ENCODE data around the gene EXOC6B. TPM values are rescaled to one million over a fixed set of nuclear protein-coding genes. Genes with fewer than 3 reads are reported as not detected.

Gene EXOC6B
- total RNA-seq, 1 donor from 2014 or later: 23.3 TPM

GRCh38 chr2:72263776-72264060 lies 562.1 kb downstream of the EXOC6B start:
- DNase-seq: peak; percentile 3

DNA sequence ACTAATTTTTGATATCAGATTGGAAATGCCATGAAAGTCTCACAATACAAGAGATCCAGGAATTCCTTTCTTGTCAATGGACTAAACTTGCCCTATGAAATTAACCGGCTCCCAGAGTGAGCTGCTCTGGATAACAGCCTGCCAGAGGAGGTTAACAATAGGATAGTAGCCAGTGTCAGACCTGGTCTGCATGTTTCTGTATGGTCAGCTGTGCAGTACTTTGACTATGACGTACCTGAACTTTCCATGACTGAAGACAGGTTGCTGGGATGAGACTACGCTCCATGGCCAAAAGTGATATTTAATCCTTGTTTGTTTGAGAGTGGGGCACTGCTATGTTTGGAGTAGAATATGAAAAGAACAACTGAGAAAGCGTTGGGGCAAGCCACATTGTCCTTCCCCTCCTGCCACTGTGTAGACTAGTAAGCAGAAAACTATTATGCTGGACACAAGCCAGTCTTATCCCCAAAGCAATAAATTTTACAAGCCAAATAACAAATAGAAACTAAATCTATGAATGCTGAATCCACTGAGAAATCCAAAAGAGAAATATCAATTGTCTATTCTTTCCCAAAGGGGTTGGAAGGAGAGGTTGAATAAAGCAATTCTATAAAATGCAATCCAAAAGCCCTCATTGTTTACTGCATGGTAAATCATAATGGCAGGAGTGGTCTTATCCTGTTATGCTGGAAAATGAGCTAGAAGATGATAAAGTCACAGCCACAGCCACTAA lies 562.6 kb downstream of the EXOC6B start:
- DNase-seq: peak; percentile 15

- DNase-seq: no peak
Observed at GRCh38 chr2:72261076-72261475, 564.8 kb downstream of the EXOC6B start.

GRCh38 chr2:72255540-72255939 lies 570.3 kb downstream of the EXOC6B start:
- DNase-seq: no peak

GRCh38 chr2:72254831-72255451 lies 570.9 kb downstream of the EXOC6B start:
- no peak for DNase-seq

GRCh38 chr2:72238311-72238710 lies 587.5 kb downstream of the EXOC6B start:
- no peak for DNase-seq

DNA sequence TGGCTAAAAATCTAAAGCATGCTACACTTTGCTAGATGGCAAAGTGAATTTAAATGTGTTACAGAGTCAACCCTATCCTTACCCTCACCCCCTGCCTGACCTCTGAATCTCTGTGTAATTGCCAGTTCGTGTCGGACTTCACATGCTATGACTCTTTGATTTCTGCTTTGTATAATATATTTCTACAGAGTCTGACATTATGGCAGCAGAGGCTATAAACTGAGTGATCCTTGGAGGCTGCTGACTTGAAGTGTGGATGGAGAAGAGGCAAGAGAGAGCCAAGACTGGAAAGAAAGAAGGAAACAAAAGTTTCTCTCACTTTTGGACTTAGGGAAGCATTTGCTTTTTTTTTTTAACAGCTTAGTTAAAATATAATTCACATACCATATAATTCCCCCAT lies 588.3 kb downstream of the EXOC6B start:
- no peak for DNase-seq

GRCh38 chr2:72236445-72237067 lies 589.3 kb downstream of the EXOC6B start:
- DNase-seq: peak; percentile 71

DNA sequence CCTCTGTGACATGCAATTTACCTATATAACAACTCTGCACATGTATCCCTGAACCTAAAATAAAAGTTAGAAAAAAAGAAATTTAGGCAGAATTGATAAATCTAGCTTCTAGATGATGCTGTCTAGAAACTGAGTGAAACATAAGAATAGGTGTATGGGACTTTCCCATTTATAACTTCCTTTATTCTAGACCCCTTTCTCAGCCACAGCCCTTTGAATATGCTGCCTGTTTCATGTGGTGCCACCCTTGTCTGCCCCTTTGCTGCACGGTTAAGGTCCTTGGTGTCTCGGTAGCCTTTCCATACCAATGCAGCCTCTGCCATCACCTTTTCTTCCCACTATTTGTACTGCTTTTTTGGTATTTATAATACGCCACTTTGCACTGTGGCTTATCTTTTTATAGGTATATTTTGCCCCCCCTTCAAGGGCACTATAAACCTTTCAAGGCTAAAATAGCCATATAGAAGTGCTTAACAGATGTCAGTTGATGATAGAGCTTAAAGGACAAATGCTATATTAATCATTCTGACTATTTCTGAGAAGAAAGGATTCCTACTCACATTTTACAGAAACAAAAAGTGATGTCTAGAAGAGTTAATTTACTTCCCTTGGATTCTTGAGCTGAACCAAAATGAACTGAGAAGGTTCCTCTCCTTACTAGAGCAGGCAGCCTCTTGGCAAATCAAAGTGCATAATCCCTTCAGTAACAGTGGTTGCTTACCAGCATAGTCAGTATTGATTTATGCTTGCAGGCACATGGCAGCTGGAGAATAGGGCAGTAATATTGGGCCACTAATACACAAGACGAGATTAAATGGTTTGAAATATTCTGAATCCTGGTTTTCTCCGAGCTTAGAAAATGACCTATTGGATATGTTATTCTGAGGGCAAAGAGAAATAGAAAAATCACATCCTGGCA lies 590.1 kb downstream of the EXOC6B start:
- DNase-seq: no peak

DNA sequence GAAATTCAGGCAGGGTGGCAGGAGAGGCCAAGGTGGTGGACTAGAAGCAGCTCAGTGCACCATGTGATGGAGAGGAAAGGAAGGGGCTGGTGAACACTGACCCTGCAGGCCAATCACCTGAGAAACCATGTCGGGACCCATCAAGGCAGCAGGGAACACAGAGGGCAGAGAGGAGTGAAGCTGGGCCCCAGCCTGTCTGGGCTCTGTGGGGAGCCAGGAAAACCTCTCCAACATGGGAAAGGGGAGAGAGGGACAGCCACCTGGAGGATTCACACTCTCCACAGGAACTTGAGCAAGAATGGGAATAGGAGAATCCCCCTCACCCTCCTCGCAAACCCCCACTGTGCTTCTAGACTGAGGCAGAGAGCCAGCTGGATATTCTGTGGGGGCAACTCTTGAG lies 592.6 kb downstream of the EXOC6B start:
- DNase-seq: no peak

DNA sequence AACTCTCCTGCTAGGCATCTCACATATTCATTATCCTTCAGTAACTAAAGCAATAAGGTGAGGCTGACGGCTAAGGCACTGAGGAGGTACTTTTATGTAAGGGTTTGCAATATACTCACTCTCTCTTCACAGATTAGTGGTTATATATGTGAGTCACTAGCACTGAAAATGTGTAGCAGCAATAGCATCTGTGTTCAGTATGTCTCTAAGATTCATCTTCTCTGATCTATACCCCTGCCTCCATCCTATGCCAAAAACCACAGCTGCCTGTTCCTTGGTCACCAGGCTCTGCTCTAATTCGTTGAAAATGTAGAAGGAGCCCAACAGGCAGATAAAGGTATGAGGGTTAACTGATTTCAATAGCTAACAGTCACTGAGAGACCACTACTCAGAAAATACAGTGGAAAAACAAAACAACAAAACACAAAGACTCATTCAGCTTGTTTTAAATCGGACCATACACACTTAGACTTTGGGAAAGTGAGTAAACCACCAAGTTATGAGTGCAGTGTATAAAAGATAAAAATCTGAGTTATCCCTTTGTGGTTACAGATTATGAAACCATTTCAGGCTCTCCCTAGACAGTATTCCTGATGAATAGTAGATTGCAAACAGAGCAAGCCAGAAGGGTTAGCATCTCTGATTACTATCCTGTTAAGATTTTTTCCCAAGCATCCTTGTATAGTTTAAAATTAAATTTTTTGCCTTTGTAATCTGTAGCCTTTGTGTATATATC lies 602.8 kb downstream of the EXOC6B start:
- no peak for DNase-seq

DNA sequence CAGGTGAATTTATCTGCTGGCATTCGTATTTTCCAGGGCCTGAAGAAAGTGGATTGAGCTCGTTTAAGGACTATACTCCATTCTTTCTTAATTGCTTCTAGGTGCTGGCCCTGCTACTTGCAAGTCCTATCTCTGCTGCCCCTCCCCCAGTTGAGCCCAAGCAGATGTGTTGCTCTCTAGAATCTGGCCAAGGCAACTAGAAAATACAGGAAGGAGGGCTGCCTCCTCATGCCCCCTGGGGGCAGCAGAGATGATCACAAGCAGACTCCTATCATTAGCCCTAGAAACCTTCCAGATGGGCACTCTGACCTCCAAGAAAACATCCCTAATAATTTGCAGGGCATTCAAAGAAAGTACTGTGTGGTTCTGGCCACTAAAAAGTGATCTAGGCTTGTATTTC lies 605.7 kb downstream of the EXOC6B start:
- DNase-seq: no peak

DNA sequence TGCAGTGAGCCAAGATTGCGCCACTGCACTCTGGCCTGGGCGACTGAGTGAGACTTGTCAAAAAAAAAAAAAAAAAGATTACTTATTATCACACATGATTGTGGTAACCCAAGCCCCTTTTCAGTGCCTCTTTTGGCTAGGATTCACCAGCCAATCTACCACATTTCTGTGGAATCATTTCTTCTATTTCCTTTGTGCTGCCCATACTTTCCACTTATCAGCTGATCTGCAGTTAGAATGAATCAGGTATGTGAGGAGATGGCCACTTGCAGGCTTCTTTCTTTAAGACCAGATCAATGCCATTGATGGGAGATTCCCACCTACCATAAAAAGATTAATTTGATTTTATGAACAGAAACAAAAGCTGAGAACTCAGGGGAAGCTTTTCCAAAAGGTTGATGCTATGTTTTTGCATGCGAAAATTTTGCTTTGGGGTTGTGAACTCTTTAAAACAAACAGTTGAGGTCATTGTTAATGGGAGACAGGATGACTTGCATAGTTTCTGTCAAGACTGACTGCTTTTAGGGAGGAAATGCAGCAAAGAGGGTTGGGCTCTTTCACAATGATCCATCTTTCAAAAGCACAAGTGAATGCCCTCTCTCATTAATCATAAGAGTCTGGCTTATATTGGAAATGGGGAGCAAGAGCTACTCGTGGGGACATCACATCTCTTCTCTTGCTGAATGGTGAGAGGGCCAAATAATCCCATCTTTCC lies 611.2 kb downstream of the EXOC6B start:
- peak; percentile 37 for DNase-seq

DNA sequence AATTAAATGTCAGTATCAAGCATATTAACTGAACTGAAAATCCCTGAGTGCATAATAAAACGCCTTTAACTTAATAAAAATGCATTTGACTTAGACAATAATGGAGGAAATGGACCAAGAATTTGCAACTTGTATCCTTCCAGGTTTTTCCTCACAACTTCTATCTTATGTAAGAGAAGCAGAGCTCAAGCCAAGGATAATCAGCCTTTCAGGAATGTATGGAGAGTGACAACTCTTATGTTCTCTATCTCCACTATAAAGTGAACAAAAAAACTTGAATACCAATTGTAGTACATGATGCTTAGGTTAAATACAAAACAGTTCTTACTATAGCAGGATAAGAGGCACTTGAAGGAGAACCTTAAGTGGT lies 613.4 kb downstream of the EXOC6B start:
- no peak for DNase-seq

DNA sequence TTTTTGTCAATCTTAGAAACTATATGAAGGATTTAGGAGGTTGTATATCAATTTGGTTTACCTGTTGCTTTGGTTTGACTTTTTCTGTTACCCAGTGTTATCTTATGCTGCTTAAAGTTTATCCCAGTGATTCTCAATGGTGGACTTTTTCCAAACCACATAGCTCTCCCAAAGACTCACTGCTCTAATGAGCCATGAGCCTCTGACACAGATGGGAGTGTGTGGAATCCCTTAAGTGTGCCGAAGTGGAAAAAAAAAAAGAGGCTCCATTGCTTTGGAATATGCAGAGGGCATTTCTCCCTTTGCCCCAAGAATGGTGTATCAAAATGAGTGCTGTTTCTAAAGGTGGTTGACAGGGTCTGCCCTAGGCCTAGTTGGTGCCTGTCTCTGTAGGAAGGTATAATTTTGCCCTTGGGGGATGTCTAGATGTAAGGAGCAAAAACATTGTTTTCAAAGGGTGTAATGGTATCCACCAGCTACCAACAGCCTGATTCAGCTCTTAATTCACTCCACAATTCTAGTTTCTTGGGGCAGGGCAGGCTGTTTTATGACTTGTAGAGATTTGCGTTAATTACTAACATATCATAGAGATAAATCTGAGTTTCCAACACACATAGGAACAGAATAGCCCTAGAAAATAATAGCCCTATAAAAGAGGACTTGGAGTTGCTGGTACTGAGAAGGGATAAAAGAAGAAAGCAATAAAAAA lies 613.9 kb downstream of the EXOC6B start:
- DNase-seq: no peak

DNA sequence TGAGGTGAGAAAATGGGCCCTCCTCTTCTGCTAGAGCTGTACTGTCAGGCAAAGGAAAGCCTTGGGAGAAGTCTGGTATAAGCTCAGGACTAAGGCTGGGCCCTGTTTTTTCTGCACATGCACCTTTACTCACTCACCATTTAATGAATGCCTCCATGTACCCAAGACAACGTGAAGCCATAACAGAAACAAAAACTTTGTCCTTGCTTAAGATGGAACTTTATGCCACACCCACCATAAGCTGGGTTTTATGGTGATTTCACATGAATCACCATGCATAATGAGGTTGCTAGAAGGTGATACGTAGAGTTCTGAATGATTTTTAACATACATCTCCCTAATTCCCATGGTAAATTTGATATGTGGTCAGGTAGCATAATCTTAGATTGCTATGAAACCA lies 614.5 kb downstream of the EXOC6B start:
- no peak for DNase-seq

DNA sequence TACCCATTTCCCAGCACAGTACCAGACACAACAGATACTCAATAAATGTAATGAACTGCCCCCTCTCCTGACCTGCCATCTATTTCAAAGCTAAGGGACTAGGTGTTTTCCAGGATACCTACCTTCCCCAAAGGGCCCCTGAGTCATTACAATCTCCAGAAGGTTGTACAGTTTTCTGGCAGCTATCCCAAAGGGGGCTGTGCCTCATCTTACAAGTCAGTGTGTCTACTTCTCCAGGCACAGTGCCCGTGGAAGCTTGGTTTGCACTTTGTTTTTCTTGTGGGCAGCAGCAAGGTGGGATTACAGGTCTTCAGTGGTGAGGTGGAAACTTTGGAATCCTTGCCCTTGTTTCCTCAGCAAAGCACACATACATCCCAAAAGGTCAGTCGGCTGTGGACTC lies 615.4 kb downstream of the EXOC6B start:
- DNase-seq: no peak

- no peak for DNase-seq
Observed at GRCh38 chr2:72208225-72208624, 617.6 kb downstream of the EXOC6B start.

DNA sequence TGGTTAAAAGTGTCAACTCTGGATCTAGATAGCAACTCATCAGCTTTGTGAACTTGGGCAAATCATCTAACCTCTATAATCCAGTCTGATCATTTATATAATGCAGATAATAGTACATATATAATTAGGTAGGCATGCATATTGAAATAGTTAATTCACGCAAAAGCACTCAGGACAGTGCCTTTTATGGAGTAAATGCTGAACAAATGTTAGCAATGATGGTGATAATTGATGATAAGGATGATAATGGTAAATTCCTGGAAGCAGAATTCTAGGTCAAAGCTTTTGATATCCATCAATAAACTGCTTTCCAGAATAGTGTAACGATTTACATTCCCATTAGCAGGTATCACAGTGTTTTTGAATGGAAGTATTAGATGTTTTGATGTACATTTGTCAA lies 618.5 kb downstream of the EXOC6B start:
- no peak for DNase-seq

DNA sequence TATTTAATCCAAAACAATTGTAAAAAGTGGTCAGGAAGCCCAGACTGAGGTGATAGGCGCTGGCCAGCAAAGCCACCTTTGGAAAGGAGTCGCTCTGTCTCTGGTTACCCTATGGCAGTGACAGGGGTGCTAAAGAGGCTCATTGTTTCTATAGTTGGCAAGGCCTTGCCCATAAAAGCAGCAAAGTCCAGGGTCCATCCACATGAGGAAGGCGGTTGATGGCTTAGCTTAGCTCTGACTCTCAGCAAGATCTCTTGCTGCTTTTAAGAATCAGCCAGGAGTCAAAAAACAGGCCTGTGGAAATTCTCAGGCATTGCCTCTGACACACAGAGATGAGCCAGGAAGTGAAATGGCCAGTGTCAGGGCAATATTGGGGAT lies 620.3 kb downstream of the EXOC6B start:
- DNase-seq: no peak

- DNase-seq: no peak
Observed at GRCh38 chr2:72204786-72205503, 620.9 kb downstream of the EXOC6B start.
